Activated CD4-positive, alpha-beta T cell treated with anti-CD3 and anti-CD28 coated beads, Interleukin-2, amount 10 ng/mL, durations not matched to agents 24 days and 14 days (primary cell): ENCODE measurements around the gene CARNS1. TPM values are rescaled to one million over a fixed set of nuclear protein-coding genes. Genes with fewer than 3 reads are reported as not detected.

Experiments used
- DNase-seq: peaks from one replicate; pipeline ENCODE4 v3.0.0; 2022
- H3K27ac Mint-ChIP-seq: one replicate; pipeline ENCODE4 v1.8.0; 2022; ENCODE audit warnings: mild to moderate bottlenecking, mixed read lengths
- H3K27me3 Mint-ChIP-seq: one replicate; pipeline ENCODE4 v1.8.0; 2022; ENCODE audit warnings: mixed read lengths
- H3K36me3 Mint-ChIP-seq: one replicate; pipeline ENCODE4 v1.8.0; 2022; ENCODE audit warnings: low read depth, mild to moderate bottlenecking, mixed read lengths
- H3K4me1 Mint-ChIP-seq: one replicate; pipeline ENCODE4 v1.8.0; 2021; ENCODE audit warnings: mixed read lengths
- H3K4me3 Mint-ChIP-seq: one replicate; pipeline ENCODE4 v1.8.0; 2022; ENCODE audit warnings: mild to moderate bottlenecking, moderate library complexity, mixed read lengths
- H3K9me3 Mint-ChIP-seq: one replicate; pipeline ENCODE4 v1.8.0; 2021; ENCODE audit warnings: mixed read lengths
- intact Hi-C: fragments of 100-400 bp; cut with micrococcal nuclease; formaldehyde crosslinking; loops from one replicate; pipeline ENCODE4 v1.15.1; 2023
- total RNA-seq: library from RNA; stranded (reverse); gene quantifications from 2 replicates; pipeline ENCODE4 v1.2.3, GENCODE V29; 2022

Gene CARNS1
- total RNA-seq, 1 donor from 2014 or later = 0.77 TPM

- H3K4me1 Mint-ChIP-seq = peaks cover 26% of the 10 kb centered on the region
- peak overlapping the region; percentile 84 for H3K27ac Mint-ChIP-seq
- H3K27me3 Mint-ChIP-seq = no peaks in the 10 kb centered on the region
- no peaks in the 10 kb centered on the region for H3K9me3 Mint-ChIP-seq
- intact Hi-C loops = no loop called here
- H3K36me3 Mint-ChIP-seq = peaks cover 7% of the 10 kb centered on the region
- no peak for DNase-seq
- H3K4me3 Mint-ChIP-seq = peak overlapping the region; percentile 96
Measured at GRCh38 chr11:67468456-67468758, 52.9 kb downstream of the CARNS1 start.

GRCh38 chr11:67468759-67469507 is 53.5 kb downstream of the CARNS1 start, which contains the start of gene TMEM134:
TSS of gene TMEM134 (minus strand) at chr11:67469251. CDS start at chr11:67469192, 59 bp downstream.
- peaks cover 7% of the 10 kb centered on the region for H3K36me3 Mint-ChIP-seq
- H3K9me3 Mint-ChIP-seq = no peaks in the 10 kb centered on the region
- peak within 1 kb of the TSS; percentile 84 for H3K27ac Mint-ChIP-seq
- peak within 1 kb of the TSS; percentile 96 for H3K4me3 Mint-ChIP-seq
- intact Hi-C loops = loop anchor here (1.0 kb wide), 5 partner anchors 13 to 68 kb away; partner anchors contain the start of genes PPP1CA and RPS6KB2
- peak; percentile 96 for DNase-seq
- peaks cover 26% of the 10 kb centered on the region for H3K4me1 Mint-ChIP-seq
- no peaks in the 10 kb centered on the region for H3K27me3 Mint-ChIP-seq

- Mint-ChIP-seq H3K4me1 (peaks cover 25% of the 10 kb centered on the region), H3K27me3 (no peaks in the 10 kb centered on the region), H3K4me3 (peak overlapping the region; percentile 80), H3K9me3 (no peaks in the 10 kb centered on the region), H3K36me3 (peaks cover 7% of the 10 kb centered on the region), H3K27ac (peak overlapping the region; percentile 78)
- intact Hi-C loops = loop anchor here (1.0 kb wide), 5 partner anchors 13 to 68 kb away; partner anchors contain the start of genes PPP1CA and RPS6KB2
- no peak for DNase-seq
Measured at GRCh38 chr11:67469508-67469811, 54.0 kb downstream of the CARNS1 start.

- peak overlapping the region; percentile 80 for H3K4me3 Mint-ChIP-seq
Measured at GRCh38 chr11:67470337-67471002, 55.0 kb downstream of the CARNS1 start.

GRCh38 chr11:67472882-67473281 is 57.4 kb downstream of the CARNS1 start:
- peaks cover 14% of the 10 kb centered on the region for H3K4me1 Mint-ChIP-seq
- H3K9me3 Mint-ChIP-seq = no peaks in the 10 kb centered on the region
- intact Hi-C loops = no loop called here
- no peak for DNase-seq
- H3K27me3 Mint-ChIP-seq = no peaks in the 10 kb centered on the region
- no peak overlapping the region for H3K27ac Mint-ChIP-seq
- H3K36me3 Mint-ChIP-seq = no peaks in the 10 kb centered on the region
- no peak overlapping the region for H3K4me3 Mint-ChIP-seq

More at GRCh38 chr11:67470337-67471002, 55.0 kb downstream of the CARNS1 start:
- intact Hi-C loops = no loop called here
- H3K27ac Mint-ChIP-seq = no peak overlapping the region
- peaks cover 2% of the 10 kb centered on the region for H3K36me3 Mint-ChIP-seq
- no peak for DNase-seq
- H3K27me3 Mint-ChIP-seq = no peaks in the 10 kb centered on the region
- H3K9me3 Mint-ChIP-seq = no peaks in the 10 kb centered on the region
- H3K4me1 Mint-ChIP-seq = peaks cover 20% of the 10 kb centered on the region

Other genes with a start within 250 kb of the CARNS1 start
- gene GRK2, start 149.2 kb upstream of the CARNS1 start, total RNA-seq = 244 and 248 TPM in 2 replicates
- gene ANKRD13D, start 126.4 kb upstream of the CARNS1 start, total RNA-seq = 114 and 124 TPM in 2 replicates
- 7.1 and 8.1 TPM in 2 replicates for gene SSH3, start 112.1 kb upstream of the CARNS1 start, total RNA-seq
- gene POLD4, start 62.1 kb upstream of the CARNS1 start, total RNA-seq = 36.0 and 36.4 TPM in 2 replicates
- 0.63 and 0.66 TPM in 2 replicates for gene CLCF1, start 42.1 kb upstream of the CARNS1 start, total RNA-seq
- gene RAD9A, start 23.7 kb upstream of the CARNS1 start, total RNA-seq = 31.6 and 34.3 TPM in 2 replicates
- 251 and 252 TPM in 2 replicates for gene PPP1CA, start 13.8 kb upstream of the CARNS1 start, total RNA-seq
- gene TBC1D10C, start 11.6 kb upstream of the CARNS1 start, total RNA-seq = 115 and 119 TPM in 2 replicates
- gene RPS6KB2, start 12.8 kb downstream of the CARNS1 start, total RNA-seq = 79.3 and 83.1 TPM in 2 replicates
- gene PTPRCAP, start 22.0 kb downstream of the CARNS1 start, total RNA-seq = 85.1 and 90.3 TPM in 2 replicates
- gene CORO1B, start 27.8 kb downstream of the CARNS1 start, total RNA-seq = 251 and 259 TPM in 2 replicates
- gene GPR152, start 37.1 kb downstream of the CARNS1 start, total RNA-seq = not detected in 2 replicates
- gene CABP4, start 39.7 kb downstream of the CARNS1 start, total RNA-seq = 0.66 and 0.68 TPM in 2 replicates
- gene TMEM134, start 53.6 kb downstream of the CARNS1 start, total RNA-seq = 56.8 and 58.3 TPM in 2 replicates
- gene AIP, start 67.3 kb downstream of the CARNS1 start, total RNA-seq = 186 and 189 TPM in 2 replicates
- gene PITPNM1, start 89.7 kb downstream of the CARNS1 start, total RNA-seq = 126 and 128 TPM in 2 replicates
- gene CDK2AP2, start 92.5 kb downstream of the CARNS1 start, total RNA-seq = 93.5 and 97.9 TPM in 2 replicates
- not detected in 2 replicates for gene CABP2, start 107.8 kb downstream of the CARNS1 start, total RNA-seq
- 305 and 312 TPM in 2 replicates for gene GSTP1, start 168.1 kb downstream of the CARNS1 start, total RNA-seq
- gene NDUFV1, start 191.3 kb downstream of the CARNS1 start, total RNA-seq = 304 and 321 TPM in 2 replicates
- gene NUDT8, start 214.3 kb downstream of the CARNS1 start, total RNA-seq = 22.2 and 22.6 TPM in 2 replicates
- not detected in 2 replicates for gene TBX10, start 224.1 kb downstream of the CARNS1 start, total RNA-seq
- 0.14 TPM in 1 of 2 replicates, not detected in the other for gene ACY3, start 235.1 kb downstream of the CARNS1 start, total RNA-seq